Gastroesophageal sphincter (tissue), 3 donors: ENCODE results near the gene SNRNP40.

Source experiments
- CTCF ChIP-seq, 4 experiments: fragments of 200-600 bp in 2 of 4; fragments of 450-650 bp in 2 of 4; sonication (generic) in 1 of 4; IDR thresholded peaks; one replicate each; pipeline ENCODE4 v1.5.1; 2017 to 2019; ENCODE audit warnings: antibody characterized with exemption in 4 of 4, mild to moderate bottlenecking in 2 of 4, moderate library complexity in 2 of 4
- POLR2A ChIP-seq, 2 donors: fragments of 450-650 bp; IDR thresholded peaks; one replicate each; pipeline ENCODE4 v1.6.1; 2017; ENCODE audit warnings: antibody characterized with exemption in 2 of 2, mild to moderate bottlenecking in 2 of 2, moderate library complexity in 1 of 2
- POLR2AphosphoS5 ChIP-seq: sonication (generic); formaldehyde crosslinking; IDR thresholded peaks from one replicate; pipeline ENCODE4 v1.6.1; 2017; ENCODE audit warnings: antibody characterized with exemption

DNA sequence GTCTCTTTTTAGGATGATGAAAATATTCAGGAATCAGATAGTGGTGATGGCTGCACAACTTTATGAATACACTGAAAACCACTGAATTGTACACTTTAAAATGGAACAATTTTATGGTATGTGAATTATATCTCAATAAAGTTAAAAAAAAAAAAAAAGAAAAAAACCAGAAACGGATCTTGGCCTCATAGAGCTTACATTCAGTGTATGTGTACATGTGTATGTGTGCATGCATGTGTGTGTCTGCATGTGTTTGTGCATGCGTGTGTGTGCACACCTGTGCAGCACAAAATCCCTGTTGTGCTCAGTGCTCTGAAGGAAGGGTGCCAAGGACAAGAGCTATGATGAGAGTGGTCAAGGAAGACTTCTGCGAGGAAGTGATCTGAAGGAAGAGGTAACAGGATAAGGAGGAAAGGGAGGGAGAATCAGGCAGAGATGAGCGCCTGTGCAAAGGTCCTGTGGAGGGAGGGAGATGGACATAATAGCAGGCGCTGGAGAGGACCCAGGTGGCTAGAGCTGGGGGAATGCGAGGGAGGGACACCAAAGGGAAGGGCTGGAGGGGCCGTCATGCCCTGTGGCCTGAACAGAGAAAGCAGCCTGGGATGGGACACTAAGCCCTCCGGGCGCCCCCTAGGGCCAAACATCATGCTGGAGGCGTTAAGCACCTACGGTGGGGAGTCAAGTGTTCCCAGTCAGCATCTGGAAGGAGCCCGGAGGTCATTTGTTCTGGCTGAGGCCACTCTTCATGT lies 82.1 kb downstream of the SNRNP40 start:
- TF ChIP-seq CTCF (IDR thresholded peaks at IDR 0.05) (no peak), POLR2A (IDR thresholded peaks at IDR 0.05) (no peak), POLR2AphosphoS5 (no peak)
